Measurements from ENCODE around the gene FHOD3.

The FHOD3 gene

DNA sequence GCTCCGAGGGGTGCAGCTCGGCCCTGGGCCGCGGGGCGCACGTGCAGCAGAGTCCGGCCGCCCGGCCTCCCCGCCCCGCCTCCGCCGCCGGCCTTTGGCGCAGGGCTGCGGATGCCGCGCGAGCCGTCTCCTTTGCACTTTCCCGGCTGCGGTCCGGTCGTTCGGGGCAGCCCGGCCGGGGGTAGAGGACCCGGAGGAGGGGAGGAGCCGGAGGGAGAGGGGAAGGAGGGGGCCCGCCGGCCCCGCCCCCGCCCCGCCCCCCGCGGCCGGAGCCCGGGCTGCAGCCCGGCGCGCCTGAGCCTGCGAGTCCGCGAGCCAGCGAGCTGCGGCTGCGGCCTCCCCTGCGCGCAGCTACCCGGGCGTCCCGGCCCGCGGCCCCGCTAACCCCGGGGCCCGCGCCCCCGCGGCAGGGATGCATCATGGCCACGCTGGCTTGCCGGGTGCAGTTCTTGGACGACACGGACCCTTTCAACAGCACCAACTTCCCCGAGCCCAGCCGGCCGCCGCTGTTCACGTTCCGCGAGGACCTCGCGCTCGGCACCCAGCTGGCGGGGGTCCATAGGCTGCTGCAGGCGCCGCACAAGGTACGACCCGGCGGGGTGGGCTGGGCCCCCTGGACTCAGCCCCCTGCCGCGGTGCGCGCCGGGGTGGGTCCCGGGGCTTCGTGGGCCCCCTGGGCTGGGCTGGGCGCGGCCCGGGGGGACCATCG is at the start of gene FHOD3:
FHOD3 (plus strand) TSS at position 297 of the 709 bp plus-strand sequence; CDS start at position 420, 123 bp downstream.
- H3K27ac Mint-ChIP-seq: no peak within 1 kb of the TSS
- ATAC-seq (ENCODE audit: low read depth) (peak; percentile 41), DNase-seq (ENCODE audit: low spot score in 2 of 2) (peak in 1 of 2 donors; percentile 2)
- H3K4me3 Mint-ChIP-seq: peak within 1 kb of the TSS; percentile 64
- no peaks in the 10 kb centered on the region for H3K36me3 Mint-ChIP-seq
- H3K9me3 Mint-ChIP-seq: no peaks in the 10 kb centered on the region
- H3K4me1 Mint-ChIP-seq: no peaks in the 10 kb centered on the region
- peaks cover 7% of the 10 kb centered on the region for H3K27me3 Mint-ChIP-seq

DNA sequence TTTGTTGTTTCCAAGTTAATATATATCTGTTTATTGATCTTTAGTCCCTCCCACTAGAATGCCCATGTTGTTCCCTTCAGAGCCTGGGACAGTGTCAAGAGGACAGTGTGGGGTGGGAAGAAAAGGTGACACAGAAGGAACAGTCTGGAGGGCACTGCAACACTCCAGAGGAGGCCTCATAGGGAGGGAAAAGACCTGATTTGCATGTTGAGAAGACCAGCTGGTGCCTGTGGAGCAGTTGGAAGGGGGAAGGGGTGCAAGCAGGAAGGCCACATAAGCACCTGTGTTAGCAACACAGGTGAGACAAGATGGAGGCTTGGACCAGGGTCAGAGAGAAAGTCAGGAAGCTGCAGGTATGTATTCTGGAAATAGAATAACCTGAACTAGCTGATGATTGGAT is 48.1 kb upstream of the FHOD3 start:
- Mint-ChIP-seq H3K27ac (no peak overlapping the region), H3K9me3 (peaks cover 18% of the 10 kb centered on the region), H3K4me1 (peaks cover 3% of the 10 kb centered on the region), H3K4me3 (no peak overlapping the region), H3K36me3 (peaks cover 2% of the 10 kb centered on the region), H3K27me3 (peaks cover 19% of the 10 kb centered on the region)
- DNase-seq (ENCODE audit: low spot score in 2 of 2): no peak
- no peak for ATAC-seq (ENCODE audit: low read depth)

DNA sequence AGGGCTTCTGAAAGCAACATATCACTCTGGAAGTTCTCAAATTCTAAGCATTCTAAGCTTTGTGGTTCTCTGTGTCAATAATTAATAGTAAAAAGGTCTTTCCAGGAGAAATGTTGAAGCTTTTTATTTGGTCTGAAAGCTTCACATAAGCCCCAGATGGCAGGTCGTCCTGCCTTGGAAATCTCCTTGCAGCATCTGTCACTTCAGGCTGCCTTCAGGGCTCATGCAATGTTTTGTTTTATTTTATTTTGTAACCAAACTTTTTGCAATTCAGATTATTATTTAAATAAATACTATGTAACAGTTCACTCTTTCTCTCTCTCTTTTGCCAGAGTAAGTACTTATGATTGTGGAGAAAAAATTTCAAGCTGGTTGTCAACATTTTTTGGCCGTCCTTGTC is 46.7 kb upstream of the FHOD3 start:
- Mint-ChIP-seq H3K36me3 (no peaks in the 10 kb centered on the region), H3K4me3 (no peak overlapping the region), H3K4me1 (peaks cover 3% of the 10 kb centered on the region), H3K27ac (no peak overlapping the region), H3K27me3 (peaks cover 15% of the 10 kb centered on the region), H3K9me3 (peaks cover 9% of the 10 kb centered on the region)
- DNase-seq (ENCODE audit: low spot score in 2 of 2) (no peak), ATAC-seq (ENCODE audit: low read depth) (no peak)

DNA sequence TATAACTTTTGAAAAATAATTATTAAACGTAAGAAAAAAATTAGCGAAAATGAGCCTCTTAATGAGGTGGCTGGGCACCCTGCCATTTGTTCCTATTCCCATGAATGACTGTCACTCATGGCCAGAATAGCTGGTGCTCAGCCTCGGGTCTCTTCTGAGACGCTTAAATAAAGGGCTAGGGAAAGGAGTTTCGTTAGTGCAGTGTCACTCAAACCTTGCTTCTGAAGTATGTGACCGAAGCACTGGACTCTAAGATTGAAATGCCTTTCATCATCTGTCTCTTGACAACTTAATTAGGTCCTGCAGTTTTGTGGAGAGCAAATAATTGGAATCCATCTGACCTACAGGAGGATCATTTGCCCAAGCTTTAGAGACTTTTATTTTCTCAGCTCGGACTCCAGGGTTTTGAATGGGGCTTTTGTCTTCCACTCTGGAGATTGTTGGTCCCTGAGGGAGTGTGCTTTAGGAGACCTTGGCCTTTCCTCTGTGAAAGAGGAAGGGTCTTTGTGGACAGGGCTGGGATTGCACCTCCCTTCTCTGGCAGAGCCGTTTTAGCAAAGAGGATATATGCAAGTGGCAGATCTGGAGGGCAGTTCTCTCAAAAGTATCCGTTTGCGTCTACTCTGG is 42.3 kb upstream of the FHOD3 start:
- no peaks in the 10 kb centered on the region for H3K4me1 Mint-ChIP-seq
- DNase-seq (ENCODE audit: low spot score in 2 of 2): no peak
- no peak for ATAC-seq (ENCODE audit: low read depth)
- H3K27ac Mint-ChIP-seq: no peak overlapping the region
- no peak overlapping the region for H3K4me3 Mint-ChIP-seq
- H3K9me3 Mint-ChIP-seq: no peaks in the 10 kb centered on the region
- no peaks in the 10 kb centered on the region for H3K36me3 Mint-ChIP-seq
- H3K27me3 Mint-ChIP-seq: peaks cover 10% of the 10 kb centered on the region

DNA sequence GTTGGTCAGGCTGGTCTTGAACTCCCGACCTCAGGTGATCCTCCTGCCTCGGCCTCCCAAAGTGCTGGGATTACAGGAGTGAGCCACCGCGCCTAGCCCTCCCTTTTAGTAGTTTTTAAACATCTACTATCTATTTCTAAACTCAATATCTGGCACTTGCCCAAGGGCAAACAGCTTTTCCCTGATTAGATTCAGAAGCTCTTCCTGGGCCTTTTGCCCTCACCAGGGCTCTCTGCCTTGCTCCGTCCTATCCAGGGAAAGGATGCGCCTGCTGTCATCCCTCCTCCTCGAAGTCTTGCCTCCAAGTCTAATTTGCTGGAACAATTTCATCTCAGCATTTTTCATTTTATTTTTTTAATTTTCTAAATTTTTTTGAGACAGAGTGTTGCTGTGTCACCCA is 41.4 kb upstream of the FHOD3 start:
- ATAC-seq (ENCODE audit: low read depth): no peak
- H3K9me3 Mint-ChIP-seq: no peaks in the 10 kb centered on the region
- H3K27ac Mint-ChIP-seq: no peak overlapping the region

GRCh38 chr18:36262971-36263370 is 34.5 kb upstream of the FHOD3 start:
- Mint-ChIP-seq H3K9me3 (no peaks in the 10 kb centered on the region), H3K4me3 (no peak overlapping the region), H3K36me3 (no peaks in the 10 kb centered on the region), H3K27ac (no peak overlapping the region), H3K4me1 (no peaks in the 10 kb centered on the region), H3K27me3 (peaks cover 8% of the 10 kb centered on the region)
- ATAC-seq (ENCODE audit: low read depth): no peak
- no peak for DNase-seq (ENCODE audit: low spot score in 2 of 2)

More for the DNA sequence above, 41.4 kb upstream of the FHOD3 start:
- no peaks in the 10 kb centered on the region for H3K36me3 Mint-ChIP-seq
- DNase-seq (ENCODE audit: low spot score in 2 of 2): no peak
- no peaks in the 10 kb centered on the region for H3K4me1 Mint-ChIP-seq
- H3K27me3 Mint-ChIP-seq: peaks cover 13% of the 10 kb centered on the region
- no peak overlapping the region for H3K4me3 Mint-ChIP-seq

- peaks cover 8% of the 10 kb centered on the region for H3K27me3 Mint-ChIP-seq
- DNase-seq (ENCODE audit: low spot score in 2 of 2) (no peak), ATAC-seq (ENCODE audit: low read depth) (no peak)
- no peak overlapping the region for H3K27ac Mint-ChIP-seq
- no peaks in the 10 kb centered on the region for H3K4me1 Mint-ChIP-seq
- no peak overlapping the region for H3K4me3 Mint-ChIP-seq
- no peaks in the 10 kb centered on the region for H3K36me3 Mint-ChIP-seq
- H3K9me3 Mint-ChIP-seq: no peaks in the 10 kb centered on the region
These were observed 33.2 kb upstream of the FHOD3 start for GRCh38 chr18:36264283-36264682.

DNA sequence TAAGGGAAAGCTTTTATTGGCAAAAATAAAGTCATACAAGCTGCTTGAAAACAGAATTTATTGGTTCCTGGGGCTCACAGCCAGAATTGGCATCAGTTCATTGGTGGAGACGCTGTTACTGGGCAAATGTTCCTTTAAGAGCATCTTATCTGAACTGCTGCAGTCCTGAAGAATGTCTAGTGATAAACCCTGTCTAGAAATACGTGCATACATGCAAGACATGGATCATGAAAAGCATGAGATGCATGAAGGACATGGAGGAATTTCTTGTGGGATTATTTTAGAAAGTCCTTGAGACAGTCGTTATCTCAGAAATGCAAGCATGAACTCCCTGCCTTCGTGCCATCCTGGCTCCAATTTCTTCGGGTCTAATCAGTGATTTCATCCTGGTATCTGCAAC is 32.5 kb upstream of the FHOD3 start:
- ATAC-seq (ENCODE audit: low read depth): no peak
- Mint-ChIP-seq H3K36me3 (no peaks in the 10 kb centered on the region), H3K4me3 (no peak overlapping the region), H3K27ac (no peak overlapping the region), H3K27me3 (peaks cover 12% of the 10 kb centered on the region), H3K9me3 (no peaks in the 10 kb centered on the region), H3K4me1 (no peaks in the 10 kb centered on the region)
- DNase-seq (ENCODE audit: low spot score in 2 of 2): no peak

DNA sequence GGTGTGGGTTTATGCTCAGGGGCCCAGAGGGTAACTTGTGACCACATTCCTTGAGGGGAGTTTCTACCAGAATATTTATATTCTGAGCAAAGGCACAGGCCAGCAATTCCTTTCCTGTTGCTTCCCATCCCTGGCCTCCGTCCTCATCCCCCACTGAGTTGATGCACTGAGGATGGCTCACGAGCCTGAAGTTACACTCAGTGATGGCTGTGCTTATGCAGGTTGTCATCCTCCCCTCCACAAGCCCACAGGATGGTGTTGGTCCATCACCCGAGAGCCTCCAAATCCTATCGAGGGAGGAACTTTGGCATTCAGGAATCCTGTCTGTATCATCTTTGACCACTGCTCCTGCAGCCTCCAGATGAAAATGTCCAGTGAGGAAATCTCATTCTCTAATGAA is 28.4 kb upstream of the FHOD3 start:
- H3K27me3 Mint-ChIP-seq: peaks cover 9% of the 10 kb centered on the region
- H3K36me3 Mint-ChIP-seq: no peaks in the 10 kb centered on the region
- no peaks in the 10 kb centered on the region for H3K9me3 Mint-ChIP-seq
- DNase-seq (ENCODE audit: low spot score in 2 of 2) (no peak), ATAC-seq (ENCODE audit: low read depth) (no peak)
- H3K27ac Mint-ChIP-seq: no peak overlapping the region
- H3K4me1 Mint-ChIP-seq: no peaks in the 10 kb centered on the region
- no peak overlapping the region for H3K4me3 Mint-ChIP-seq

GRCh38 chr18:36271153-36271552 is 26.4 kb upstream of the FHOD3 start:
- Mint-ChIP-seq H3K9me3 (no peaks in the 10 kb centered on the region), H3K27ac (no peak overlapping the region), H3K36me3 (no peaks in the 10 kb centered on the region), H3K27me3 (peaks cover 13% of the 10 kb centered on the region), H3K4me1 (no peaks in the 10 kb centered on the region), H3K4me3 (no peak overlapping the region)
- DNase-seq (ENCODE audit: low spot score in 2 of 2) (no peak), ATAC-seq (ENCODE audit: low read depth) (no peak)

- Mint-ChIP-seq H3K4me1 (no peaks in the 10 kb centered on the region), H3K36me3 (no peaks in the 10 kb centered on the region), H3K27me3 (peaks cover 11% of the 10 kb centered on the region), H3K4me3 (no peak overlapping the region), H3K9me3 (no peaks in the 10 kb centered on the region), H3K27ac (no peak overlapping the region)
- ATAC-seq (ENCODE audit: low read depth) (no peak), DNase-seq (ENCODE audit: low spot score in 2 of 2) (no peak)
These were observed 24.2 kb upstream of the FHOD3 start for GRCh38 chr18:36273347-36273746.

GRCh38 chr18:36274083-36274715 is 23.3 kb upstream of the FHOD3 start:
- no peaks in the 10 kb centered on the region for H3K9me3 Mint-ChIP-seq
- H3K27ac Mint-ChIP-seq: no peak overlapping the region
- H3K4me3 Mint-ChIP-seq: no peak overlapping the region
- H3K27me3 Mint-ChIP-seq: peaks cover 14% of the 10 kb centered on the region
- H3K36me3 Mint-ChIP-seq: no peaks in the 10 kb centered on the region
- H3K4me1 Mint-ChIP-seq: no peaks in the 10 kb centered on the region
- DNase-seq (ENCODE audit: low spot score in 2 of 2) (no peak), ATAC-seq (ENCODE audit: low read depth) (no peak)

- H3K4me3 Mint-ChIP-seq: no peak overlapping the region
- no peaks in the 10 kb centered on the region for H3K36me3 Mint-ChIP-seq
- no peaks in the 10 kb centered on the region for H3K4me1 Mint-ChIP-seq
- no peaks in the 10 kb centered on the region for H3K9me3 Mint-ChIP-seq
- no peak for ATAC-seq (ENCODE audit: low read depth)
- H3K27me3 Mint-ChIP-seq: peaks cover 10% of the 10 kb centered on the region
- H3K27ac Mint-ChIP-seq: no peak overlapping the region
- no peak for DNase-seq (ENCODE audit: low spot score in 2 of 2)
These were observed 22.0 kb upstream of the FHOD3 start for GRCh38 chr18:36275561-36275960.

DNA sequence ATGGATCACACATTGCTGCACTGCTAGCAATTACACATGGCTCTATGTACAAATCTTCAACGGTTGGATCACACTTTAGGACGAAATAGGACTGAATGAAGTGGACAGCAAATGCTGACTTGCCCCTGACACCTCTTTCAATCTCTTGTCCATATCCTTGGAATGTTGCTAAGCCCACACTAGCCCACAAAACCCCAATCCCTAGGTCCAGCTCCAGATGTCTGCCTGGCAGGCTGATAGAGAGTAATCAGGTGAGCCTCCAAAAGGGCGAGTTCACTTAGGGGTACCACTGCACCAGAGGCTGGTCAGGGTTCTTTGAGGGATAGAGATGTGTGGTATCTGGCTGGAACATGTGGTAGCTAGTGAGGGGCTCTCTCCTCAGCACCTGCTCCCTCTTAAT is 18.5 kb upstream of the FHOD3 start:
- H3K4me1 Mint-ChIP-seq: no peaks in the 10 kb centered on the region
- H3K36me3 Mint-ChIP-seq: no peaks in the 10 kb centered on the region
- DNase-seq (ENCODE audit: low spot score in 2 of 2) (no peak), ATAC-seq (ENCODE audit: low read depth) (no peak)
- H3K27ac Mint-ChIP-seq: no peak overlapping the region
- H3K4me3 Mint-ChIP-seq: no peak overlapping the region
- peaks cover 12% of the 10 kb centered on the region for H3K27me3 Mint-ChIP-seq
- no peaks in the 10 kb centered on the region for H3K9me3 Mint-ChIP-seq
